AG09309 (cell line): ENCODE measurements around the gene ATG4B.

ENCODE experiments used
- DNase-seq: peaks from one replicate; pipeline ENCODE4 v3.0.0-alpha.2; 2010; ENCODE audit warnings: low read depth
- H3K4me3 ChIP-seq: 2 replicates; pipeline ENCODE4 v1.5.1; 2011; ENCODE audit warnings: mild to moderate bottlenecking, low read depth, low read length, moderate library complexity; ENCODE audit not compliant: control insufficient read depth
- CTCF ChIP-seq: IDR thresholded peaks from 2 replicates; pipeline ENCODE4 v1.5.1; 2011; ENCODE audit warnings: mild to moderate bottlenecking, low read depth, low read length, inconsistent platforms; ENCODE audit not compliant: insufficient read depth, control insufficient read depth; ENCODE audit errors: missing control alignments

ATG4B gene

GRCh38 chr2:241689306-241689705, 51.8 kb downstream of the ATG4B start:
- no peak for TF ChIP-seq CTCF

GRCh38 chr2:241690202-241690717, 52.8 kb downstream of the ATG4B start:
- no peak overlapping the region for H3K4me3 ChIP-seq
- no peak for DNase-seq
- TF ChIP-seq CTCF = no peak

More at GRCh38 chr2:241689306-241689705, 51.8 kb downstream of the ATG4B start:
- DNase-seq = no peak
- H3K4me3 ChIP-seq = no peak overlapping the region

GRCh38 chr2:241692448-241692847, 55.0 kb downstream of the ATG4B start:
- no peak for TF ChIP-seq CTCF
- no peak for DNase-seq
- no peak overlapping the region for H3K4me3 ChIP-seq

- no peak for DNase-seq
- no peak for TF ChIP-seq CTCF
- no peak overlapping the region for H3K4me3 ChIP-seq
Measured at GRCh38 chr2:241695651-241696050, 58.2 kb downstream of the ATG4B start.

- peak; percentile 41 for TF ChIP-seq CTCF
- no peak for DNase-seq
- peak overlapping the region; percentile 76 for H3K4me3 ChIP-seq
Measured at GRCh38 chr2:241701149-241701398, 63.6 kb downstream of the ATG4B start.

- TF ChIP-seq CTCF = no peak
- peak within 1 kb of the TSS; percentile 76 for H3K4me3 ChIP-seq
- no peak for DNase-seq
Measured at GRCh38 chr2:241701399-241702154, 64.1 kb downstream of the ATG4B start, which contains the start of gene ING5. Gene ING5 (plus strand): TSS chr2:241702039. CDS start chr2:241702066, 27 bp downstream.
